GM04503 (cell line): Measurements from ENCODE around the gene ZNF511.

Source experiments
- DNase-seq: peaks from one replicate; pipeline ENCODE4 v3.0.0-alpha.2; 2012; ENCODE audit warnings: low read depth

ZNF511 gene

DNA sequence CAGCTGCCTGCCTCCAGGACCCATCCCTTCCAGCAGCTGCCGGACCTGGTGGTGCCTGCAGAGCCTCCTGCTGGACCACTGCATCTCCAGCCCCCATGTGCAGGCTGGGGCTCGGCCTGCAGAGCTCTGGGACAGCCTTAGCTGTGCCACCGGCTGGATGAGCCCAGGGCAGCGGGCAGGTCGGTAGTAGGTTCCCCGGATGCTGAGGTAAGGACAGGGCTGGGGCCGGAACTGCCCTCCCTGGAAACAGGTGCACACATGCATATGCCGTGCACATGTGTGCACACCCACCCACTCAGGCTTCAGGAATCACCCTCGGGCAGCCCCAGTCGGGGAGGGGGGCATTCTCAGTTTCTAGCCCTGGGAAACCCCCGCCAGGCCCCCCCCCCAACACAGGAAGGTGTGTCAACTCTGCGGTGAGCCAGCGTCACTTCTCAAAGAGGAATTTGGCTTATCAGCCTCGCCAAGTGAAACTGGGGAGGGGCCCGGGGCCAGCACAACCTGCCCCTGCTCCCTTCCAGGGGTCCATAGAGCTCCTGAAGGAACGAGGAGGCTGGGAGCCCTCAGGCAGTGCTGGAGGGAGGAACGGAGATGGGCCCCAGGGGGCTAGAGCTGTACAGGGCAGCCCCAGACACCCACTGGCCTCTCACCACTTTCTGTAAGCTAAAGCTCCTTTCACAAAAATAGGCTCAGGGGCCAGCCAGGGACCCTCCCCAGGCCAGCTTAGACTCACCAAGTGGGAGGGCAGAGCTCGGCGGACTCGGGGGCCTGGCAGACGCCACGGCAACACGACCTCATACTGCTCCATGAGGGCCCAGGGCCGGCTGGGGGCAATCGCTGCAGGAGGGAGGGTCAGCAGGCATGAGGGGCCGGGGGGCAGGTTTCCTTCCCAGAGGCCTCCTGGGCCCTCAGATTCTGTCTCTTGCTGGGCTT, 33.7 kb upstream of the ZNF511 start:
- DNase-seq, result no peak

DNA sequence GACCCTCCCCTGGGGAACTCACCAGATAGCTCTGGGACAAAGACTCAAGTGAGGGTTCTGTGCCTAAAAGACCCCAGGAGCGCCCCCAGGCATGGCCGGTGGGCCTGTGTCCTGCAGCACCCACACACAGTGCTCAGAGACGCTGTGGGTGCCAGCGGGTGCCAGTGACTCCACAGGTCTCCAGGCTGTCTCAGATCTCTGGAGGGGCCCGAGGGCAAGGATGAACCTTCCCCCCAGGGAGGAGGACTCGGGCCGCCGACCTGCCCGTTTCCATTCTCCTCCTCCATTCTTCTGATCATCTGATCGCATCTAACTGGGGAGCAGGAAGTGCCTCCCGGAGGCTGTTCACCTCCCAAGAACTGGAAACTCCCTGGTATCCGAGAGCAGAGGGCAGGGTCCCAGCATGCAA, 33.0 kb upstream of the ZNF511 start:
- DNase-seq, result no peak

DNA sequence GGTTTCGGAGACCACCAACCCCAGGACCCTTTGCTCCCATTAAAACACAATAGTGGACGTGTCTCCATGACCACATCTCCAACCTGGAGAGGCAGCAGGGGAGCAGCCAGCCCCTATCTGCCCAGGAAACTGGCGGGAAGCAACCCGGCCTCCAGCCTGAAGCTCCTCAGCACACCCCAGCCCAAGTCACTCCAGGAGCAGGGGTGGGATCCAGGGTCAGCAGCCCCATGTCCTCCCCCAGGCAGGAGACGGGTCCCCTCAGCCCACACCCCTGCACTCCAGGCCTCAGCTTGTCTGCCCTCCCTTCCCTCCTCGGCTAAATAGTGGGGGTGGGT, 32.6 kb upstream of the ZNF511 start:
- DNase-seq, result no peak

DNA sequence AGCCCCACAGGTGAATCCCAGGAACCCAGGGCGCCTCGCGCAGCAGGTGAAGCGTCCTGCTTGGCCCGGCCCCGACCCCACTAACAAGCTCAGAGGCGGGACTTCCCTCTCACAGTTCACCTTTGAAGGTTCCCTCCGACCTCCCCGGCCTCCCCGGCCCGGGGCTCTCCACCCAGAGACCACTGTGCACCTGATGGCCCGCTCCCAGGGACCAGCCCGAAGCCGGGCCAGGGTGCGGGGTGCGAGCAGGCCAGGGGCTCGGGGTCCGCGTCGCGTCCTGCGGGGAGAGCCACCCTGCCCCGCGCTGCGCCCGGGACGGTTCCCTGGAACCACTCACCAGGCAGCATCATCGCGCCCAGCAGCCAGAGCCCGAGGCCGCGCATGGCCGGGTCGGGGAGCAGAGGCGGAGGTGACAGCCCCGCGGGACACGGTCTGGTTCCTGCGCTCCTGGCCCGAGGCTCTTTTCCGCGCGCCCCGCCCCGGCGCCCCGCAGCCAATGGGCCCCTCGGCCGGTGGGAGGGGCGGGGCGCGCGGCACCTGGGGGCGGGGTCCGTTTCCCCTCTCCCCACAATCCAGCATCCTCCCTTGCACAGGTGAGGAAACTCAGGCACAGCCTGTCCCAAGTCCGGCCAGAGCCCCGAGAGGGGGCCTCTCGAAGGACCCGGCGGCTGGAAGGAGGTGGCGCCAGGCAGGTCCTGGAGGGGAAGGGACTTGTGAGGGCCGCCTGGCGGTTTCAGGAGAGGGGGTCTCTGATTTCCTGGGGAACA, 32.1 kb upstream of the ZNF511 start, which contains the start of gene ADAM8:
Gene ADAM8 (minus strand): TSS at position 434 of the 767 bp plus-strand sequence. CDS start 51 bp downstream, at position 383.
- no peak for DNase-seq

DNA sequence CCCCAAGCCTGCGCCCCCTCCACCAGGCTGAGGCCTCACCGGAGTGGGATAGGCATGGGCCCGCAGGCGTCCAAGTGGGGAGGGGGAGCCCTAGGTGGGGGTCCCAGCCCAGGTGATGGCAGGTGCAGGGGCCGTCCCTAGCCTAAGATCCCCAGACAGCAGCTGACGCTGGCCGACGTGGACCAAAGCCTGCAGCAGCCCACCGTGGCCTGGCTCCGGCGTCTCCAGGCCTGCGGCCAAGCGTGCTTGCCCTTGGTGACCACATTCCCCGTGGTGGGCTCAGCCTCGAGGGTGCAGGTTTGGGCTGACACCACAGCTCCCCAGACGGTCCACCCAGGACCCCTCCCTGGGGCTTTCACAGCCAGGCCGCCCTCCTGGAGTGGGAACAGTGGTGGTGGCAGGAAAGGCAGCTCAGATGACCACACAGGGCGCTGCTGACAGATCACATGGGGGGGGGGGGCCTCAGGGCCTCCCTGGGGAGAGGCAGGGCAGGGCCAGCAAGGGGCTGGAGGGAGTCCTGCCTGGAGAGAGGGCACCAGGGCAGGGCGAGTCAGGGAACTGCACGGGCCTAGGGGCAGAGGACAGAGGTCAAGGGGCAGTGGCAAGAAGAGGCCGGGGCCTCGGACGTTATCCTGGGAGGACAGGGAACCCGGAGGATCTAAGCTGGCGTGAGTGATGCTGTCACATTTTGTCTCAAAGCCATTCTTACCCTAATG, 31.3 kb upstream of the ZNF511 start:
- DNase-seq, result no peak

DNA sequence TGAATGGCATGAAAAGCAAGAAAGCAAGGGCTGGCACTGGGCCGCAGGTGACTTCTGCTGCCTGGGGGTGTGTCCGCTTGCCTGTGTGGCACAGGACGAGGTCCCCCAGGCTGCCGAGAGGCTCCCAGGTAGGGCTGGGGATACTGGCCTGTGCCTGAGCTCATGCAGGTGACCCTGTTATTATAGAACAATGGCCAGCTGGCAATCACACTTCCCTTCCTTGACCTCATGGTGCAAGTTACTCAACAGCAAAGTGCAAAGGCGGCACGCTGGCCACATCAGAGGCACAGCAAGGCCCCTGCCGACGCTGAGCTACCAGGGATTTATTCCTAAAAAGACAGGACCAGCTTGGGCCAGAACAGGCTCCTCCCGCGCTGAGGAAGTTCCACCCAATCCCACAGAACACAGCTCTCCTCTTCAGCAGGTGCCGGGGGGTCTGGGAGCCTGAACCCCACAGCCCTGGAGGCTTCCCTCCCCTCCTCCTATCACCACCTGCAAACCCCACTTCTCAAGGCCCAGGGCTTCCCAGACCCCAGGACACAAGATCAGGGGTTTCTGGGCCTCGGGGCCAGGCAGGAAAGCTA, 30.6 kb upstream of the ZNF511 start:
- no peak for DNase-seq

DNA sequence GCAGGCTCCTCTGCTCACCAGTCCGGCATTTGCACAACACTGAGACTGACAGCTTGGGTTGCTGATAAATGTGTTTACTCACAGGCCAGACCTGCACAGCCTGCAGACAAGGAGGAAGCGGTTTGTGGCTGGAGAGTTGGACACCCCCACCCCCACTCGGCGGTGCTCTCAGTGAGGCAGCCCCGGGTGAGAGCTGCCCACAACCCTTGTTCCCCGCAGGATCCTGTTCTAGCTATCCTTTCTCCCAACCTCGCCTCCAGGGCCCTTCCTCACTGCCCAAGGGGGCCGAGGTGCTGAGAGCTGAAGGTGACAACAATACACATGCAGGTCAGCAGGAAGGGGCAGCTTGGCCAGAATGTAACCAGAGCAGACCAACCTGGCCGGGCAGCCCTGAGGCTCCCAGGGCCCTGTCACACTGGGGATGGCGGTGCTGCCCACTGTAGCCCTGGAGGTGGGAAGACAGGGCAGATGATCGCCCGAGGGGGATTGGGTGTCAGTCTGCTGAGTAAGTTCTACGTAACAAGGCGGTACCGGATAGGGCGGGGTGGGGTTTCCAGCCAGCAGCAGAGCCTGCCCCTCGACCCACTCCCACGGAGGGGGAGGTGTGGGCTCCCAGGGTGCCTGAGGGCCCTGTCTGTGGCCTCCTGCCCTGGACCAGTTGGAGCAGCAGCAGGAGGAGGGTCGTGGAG, 30.0 kb upstream of the ZNF511 start:
- no peak for DNase-seq

DNA sequence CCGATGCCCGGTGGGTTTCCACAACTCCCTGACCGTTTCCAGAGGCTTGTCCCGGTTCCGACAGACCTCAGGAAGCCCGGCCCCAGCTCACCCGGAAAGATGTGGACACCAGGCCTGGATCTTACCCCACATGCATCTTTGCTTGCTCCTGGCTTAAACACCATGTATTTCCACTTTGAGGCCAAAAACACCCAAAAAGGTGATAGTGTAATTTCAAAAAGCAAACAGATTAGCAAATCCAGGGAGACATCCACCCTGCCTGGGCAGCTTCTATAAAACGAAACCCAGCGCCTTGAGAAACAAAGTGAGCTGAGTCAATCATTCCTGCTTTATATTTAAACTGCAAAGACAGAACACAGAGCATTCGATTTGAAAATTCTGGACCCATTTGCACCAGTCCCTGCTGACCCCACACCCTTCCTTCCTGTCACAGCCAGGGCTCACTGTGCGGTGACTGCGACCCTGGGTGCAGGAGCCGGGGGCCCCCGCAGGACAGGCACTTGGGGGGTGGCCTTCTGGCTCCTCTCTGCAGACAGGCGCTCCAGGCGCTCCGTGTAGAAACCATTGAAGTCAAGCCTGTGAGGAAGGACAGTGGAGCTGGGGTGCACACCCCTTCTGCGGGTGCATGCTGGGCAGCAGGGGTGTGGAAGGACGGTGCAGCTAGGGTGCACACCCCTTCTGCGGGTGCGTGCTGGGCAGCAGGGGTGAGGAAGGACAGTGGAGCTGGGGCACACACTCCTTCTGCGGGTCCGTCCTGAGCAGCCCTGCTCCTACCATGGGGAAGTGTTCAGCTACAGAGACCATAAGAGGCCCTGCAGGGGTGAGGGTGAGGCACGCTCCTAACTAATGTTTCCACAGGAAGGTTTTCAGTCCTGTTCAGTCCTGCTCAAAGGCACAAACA, 29.1 kb upstream of the ZNF511 start:
- DNase-seq, result no peak

DNA sequence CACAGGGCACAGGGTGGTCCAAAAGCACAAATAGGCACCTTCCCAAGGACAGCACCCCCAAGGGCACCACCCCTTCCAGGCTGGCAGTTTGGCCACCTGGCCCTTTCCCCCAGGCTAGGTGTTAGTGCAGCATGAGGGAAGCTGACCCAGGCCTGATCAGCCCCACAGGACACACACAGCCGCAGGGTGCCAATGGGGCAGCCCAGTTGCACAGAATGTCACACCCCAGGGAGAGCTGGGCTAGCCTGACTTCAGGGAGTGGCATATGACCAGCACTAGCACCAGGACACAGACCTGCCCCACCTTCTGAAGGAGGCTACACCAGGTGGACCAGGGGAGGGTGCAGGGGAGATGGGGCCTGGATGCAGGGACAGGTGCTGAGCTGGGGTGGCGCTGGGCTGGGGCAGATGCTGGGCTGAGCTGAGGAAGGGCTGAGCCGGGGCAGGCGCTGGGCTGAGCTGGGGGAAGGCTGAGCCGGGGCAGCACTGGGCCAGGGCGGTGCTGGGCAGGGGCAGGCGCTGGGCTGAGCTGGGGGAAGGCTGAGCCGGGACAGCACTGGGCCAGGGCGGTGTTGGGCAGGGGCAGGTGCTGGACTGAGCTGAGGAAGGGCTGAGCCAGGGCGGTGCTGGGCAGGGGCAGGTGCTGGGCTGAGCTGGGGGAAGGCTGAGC, 28.2 kb upstream of the ZNF511 start:
- DNase-seq, result no peak

DNA sequence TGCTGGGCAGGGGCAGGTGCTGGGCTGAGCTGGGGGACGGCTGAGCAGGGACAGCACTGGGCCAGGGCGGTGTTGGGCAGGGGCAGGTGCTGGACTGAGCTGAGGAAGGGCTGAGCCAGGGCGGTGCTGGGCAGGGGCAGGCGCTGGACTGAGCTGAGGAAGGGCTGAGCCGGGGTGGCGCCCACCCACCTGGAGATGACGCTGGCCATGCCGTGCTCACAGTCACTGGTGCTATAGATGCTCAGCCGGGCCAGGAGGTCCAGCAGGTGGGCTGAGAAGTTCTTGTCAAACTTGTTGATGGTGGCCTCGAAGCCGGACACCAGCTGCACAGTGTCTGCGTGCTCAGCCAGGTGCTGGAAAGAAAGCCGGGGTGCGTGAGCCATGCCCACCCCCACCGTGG, 27.6 kb upstream of the ZNF511 start:
- no peak for DNase-seq

DNA sequence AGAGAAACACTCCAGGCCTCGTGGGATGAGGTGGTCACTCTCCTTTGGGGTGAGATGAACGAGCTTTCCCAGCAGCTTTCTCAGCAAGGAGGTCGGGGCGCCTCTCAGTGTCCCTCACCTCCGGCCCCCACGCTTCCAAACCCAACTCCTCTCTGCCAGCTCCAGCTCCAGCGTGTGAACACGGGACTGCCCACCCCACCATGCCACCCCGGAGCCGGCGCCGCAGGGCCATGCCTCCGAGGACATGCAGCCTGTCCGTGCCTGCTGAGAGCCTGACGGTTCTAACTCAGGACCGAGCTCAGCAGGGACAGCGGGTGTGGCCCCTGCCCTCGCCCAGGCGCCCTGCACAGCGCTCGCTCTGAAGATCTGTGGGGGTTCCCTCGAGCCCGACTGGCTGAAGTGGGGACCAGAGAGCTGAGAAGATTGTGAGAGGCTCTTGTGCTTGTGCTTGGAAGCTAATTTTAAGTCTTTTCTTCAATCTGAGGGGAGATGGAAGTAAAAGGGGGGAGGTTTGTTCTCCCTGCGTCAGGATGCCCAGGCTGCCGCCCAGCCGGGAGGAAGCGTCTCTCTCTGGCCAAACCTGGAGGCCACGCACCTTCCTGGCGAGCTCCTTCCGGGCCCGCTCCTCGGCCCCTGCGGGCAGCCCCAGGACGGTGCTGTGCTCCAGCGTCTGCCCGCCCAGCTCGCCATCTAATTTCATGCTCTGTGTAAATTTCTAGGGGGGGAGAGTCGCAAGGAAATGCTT, 26.9 kb upstream of the ZNF511 start:
- no peak for DNase-seq

DNA sequence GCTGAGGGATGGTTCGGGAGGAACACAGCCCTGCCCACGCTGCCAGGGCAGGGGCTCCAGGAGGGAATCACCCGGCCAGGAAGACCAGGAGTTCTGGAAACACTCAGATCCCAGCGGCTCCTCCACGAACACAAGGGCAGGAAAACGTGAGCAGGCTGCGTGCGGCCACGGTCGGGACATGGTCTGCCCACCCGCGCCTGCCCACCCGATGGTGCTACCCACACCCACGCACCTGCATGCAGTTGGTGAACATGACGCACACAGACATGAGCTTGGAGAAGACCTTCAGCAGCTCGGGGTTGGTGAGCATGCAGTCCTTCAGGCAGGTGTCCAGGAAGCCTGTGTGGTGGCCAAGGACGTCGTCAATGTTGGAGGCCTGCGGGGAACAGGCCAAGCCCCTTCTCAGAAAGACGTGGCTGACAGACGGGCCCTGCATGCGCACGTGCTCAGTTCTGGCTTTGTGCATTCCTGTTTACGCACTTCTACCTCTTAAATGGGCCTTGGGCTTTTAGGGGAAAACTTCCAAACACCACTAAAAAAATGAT, 25.8 kb upstream of the ZNF511 start:
- DNase-seq, result no peak

DNA sequence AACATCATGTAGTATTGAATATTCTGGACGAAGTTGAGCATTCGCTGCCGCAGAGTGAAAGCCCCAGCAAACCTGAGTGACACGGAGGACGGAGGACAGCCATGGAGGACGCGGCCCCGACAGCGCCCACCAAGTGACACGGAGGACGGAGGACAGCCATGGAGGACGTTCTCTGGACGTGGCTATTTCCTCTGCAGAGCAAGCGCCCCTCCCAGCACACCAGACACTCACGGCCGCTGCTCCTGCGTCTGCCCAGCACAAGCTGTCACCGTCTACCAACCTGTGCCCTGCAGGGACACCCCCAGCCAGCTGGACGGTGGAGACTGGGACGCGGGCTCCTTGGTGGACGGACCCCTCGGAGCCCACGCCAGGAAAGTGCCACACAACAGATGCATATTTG, 24.8 kb upstream of the ZNF511 start:
- no peak for DNase-seq

DNA sequence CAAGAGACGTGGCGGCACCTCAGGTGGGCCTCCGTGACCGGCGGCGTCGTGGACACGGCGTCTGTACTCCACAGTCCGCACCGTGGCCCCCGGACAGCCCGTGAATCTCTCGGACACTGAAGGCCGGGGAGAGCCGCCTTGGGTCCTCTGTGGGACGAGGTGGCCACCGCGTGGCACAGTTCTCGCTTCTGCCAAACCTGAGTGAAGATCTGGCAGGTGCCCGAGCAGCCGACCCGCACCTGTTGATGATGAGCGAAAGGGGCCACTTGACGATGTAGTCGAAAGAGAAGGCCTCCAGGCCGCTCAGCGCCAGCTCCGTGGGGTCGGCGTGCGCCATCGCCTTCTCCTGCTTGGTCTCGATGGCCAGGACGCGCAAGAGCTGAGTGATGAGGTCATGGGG, 23.5 kb upstream of the ZNF511 start:
- DNase-seq, result no peak

DNA sequence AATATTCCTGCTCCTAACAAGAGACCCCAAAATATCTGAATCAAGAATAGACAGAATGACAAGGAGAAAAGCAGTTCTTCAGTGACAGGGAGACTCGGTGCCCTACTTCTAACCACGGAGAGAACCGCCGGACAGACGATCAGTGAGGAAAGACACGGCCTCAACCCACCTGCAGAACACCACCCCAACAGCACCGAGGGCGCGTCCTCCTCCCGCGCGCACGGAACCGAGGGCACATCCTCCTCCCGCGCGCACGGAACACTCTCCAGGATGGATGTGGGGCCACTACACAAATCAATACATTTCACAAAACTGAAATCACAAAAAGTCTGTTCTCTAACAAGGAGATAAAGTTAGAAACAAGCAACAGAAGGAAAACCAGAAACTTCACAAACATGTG, 22.3 kb upstream of the ZNF511 start:
- no peak for DNase-seq

DNA sequence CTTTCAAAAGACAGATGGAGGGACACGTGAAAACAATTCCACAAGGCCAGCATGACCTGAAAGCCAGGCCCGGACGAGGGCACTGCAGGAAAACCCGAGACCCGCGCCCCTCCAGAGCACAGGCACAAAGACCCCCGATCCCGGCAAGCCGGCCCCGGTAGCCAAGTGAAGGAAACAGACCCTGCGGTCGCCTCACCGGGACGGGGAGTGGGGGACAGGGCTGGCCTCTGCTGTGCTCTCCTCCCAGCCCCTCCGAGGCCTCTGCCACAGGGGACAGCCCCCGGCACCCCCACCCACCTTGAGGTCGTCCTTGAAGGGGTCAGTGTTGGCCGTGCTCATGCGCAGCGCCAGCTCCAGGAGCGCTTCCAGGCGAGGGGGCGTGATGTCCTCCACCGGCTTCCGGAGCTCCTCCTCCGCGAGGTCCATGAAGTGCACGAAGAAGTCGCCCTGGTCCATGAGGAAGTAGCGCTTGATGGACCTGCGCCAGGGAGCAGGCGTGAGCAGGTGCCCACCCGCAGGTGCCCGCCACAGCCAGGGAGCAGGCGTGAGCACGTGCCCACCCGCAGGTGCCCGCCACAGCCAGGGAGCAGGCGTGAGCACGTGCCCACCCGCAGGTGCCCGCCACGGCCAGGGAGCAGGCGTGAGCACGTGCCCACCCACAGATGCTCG, 20.7 kb upstream of the ZNF511 start:
- no peak for DNase-seq

DNA sequence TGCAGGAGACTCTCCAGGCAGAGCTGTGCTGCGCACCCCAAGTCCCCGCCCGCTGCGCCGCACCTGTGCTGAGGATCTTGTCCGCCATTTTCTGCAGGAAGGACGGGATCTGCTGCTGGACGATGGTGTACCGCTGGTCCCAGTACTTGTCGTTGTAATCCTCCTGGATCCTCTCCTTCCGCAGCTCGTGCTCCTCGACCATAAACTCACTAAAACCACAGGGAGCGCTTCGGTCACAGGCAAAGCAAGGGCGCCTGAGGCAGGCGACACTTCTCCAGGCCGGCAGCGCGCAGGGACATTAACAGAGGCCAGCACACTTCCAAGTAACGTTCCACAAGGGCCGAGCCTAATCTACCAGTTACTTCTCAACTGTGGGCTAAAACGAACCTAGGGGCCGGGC, 19.0 kb upstream of the ZNF511 start:
- no peak for DNase-seq
